MV-4-11 (cell line): Measurements from ENCODE around the gene CPM.
"Not testable (repeated sequence)": the region's sequence is repeated elsewhere in the genome, so short reads cannot be mapped to it uniquely, and the experiment has no call there.

Experiments used
- DNase-seq: peaks from one replicate; lab custom pipeline; 2025; lab: John Stamatoyannopoulos, UW

Gene CPM

GRCh38 chr12:68806488-68807237 lies 126.3 kb downstream of the CPM start:
- no peak for DNase-seq

GRCh38 chr12:68805592-68806120 lies 127.3 kb downstream of the CPM start:
- no peak for DNase-seq

DNA sequence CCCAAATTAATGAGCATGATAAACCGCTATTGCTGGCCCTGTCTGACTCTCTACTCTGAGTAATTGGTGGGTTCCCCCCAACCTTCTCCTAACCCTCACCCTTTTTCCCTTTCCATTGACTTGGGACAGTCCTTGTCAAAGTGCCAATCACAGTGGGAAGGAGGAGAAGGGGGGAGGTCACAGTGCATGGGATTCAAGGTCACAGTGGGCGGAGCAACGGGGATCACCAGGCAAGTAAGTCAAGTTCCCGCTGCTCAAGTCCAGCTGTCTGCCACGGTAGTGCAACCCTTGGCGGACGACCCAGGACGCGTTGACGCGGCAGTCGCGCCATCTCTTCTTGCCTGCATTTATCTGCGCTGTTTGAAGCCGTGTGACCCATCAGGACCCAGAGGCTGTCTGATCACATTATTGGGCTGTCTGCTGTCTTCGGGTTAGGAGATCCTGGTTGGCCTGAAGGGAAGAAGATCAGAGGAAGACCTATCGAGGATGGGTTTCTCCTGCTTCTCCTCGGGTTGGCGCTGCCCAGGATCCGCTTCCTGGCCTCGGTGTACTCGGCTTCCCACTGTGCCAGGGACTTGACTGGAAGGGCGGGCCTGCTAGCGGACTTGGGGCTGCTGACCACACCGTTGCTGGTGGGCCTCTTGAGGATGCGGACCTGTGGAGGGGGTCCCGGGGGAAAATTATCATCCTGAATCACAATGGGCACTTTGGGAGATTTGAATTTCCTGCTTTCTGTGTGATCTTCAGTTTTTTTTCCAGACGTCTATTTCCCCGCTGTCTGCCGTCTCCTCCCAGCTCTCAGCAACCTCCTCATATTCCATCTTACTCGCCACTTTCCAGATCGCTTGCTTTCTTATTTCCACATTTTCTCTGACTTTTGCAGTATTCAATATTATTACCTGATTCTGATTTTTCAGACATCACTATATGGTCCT lies 128.0 kb downstream of the CPM start:
- no peak for DNase-seq

DNA sequence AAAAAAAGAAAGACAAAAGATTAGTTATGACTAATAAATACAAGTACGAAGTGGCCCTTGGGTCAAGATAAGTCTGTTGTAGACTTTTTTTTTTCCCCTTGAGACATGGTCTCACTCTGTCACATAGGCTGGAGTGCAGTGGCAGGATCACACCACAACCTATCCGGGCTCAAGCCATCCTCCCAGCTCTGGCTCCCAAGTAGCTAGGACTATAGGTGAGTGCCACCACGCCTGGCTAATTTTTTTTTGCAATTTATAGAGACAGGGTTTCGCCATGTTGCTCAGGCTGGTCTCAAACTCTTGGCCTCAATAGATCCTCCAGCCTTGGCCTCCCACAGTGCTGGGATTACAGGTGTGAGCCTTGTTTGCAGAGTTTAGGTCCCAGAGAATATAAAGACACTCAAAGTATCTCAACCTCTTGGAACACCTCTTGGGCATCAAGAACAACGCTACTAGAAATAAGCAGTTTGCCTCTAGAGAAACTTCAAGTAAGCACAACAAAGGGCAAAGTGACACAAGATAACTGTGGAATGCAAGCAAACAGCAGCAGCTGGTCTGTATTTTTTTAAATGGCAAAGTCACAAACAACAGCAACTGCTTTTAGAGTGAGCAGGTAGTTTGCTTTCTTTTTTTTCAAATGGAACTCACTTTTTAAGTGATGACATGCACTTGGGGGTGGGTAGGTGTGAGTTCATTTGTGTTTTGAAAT lies 128.9 kb downstream of the CPM start:
- no peak for DNase-seq

GRCh38 chr12:68802911-68803651 lies 129.9 kb downstream of the CPM start:
- DNase-seq = not testable (repeated sequence)

DNA sequence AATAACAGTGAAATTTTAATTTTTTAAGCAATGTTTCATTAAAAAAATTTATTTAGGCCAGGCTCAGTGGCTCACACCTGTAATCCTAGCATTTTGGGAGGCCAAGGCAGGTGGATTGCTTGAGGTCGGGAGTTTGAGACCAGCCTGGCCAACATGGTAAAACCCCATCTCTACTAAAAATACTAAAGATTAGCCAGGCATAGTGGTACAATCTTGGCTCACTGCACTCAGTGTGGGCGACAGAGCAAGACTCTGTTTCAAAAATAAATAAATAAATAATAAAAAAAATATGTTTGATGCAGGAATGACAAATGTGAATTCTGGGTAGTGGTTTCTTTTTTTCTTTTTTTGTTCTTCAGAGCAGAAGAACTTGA lies 130.6 kb downstream of the CPM start:
- DNase-seq = not testable (repeated sequence)
